Islet of Langerhans (tissue), 1 donor: ENCODE measurements around the gene ULK1.
"Not testable (repeated sequence)": the region's sequence is repeated elsewhere in the genome, so short reads cannot be mapped to it uniquely, and the experiment has no call there.

ENCODE experiments used
- FAIRE-seq: peaks from one replicate; lab custom pipeline; 2011; peaks lifted over from hg19 to GRCh38; lab: Jason Lieb, UNC

ULK1 gene

DNA sequence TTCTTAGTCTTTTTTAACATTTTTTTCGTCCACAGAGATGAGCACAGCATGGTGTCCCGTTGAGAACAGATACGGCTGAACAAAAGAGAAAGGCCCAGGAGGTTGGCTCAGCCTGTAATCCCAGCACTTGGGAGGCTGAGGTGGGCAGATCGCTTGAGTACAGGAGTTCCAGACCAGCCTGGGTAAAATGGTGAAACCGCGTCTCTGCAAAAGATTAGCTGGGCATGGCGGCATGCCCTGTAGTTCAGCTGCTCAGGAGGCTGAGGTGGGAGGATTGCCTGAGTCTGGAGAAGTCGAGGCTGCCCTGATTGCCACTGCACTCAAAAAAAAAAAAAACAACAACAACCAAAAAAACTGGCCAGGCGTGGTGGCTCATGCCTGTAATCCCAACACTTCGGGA lies 49.5 kb downstream of the ULK1 start:
- no peak for FAIRE-seq

DNA sequence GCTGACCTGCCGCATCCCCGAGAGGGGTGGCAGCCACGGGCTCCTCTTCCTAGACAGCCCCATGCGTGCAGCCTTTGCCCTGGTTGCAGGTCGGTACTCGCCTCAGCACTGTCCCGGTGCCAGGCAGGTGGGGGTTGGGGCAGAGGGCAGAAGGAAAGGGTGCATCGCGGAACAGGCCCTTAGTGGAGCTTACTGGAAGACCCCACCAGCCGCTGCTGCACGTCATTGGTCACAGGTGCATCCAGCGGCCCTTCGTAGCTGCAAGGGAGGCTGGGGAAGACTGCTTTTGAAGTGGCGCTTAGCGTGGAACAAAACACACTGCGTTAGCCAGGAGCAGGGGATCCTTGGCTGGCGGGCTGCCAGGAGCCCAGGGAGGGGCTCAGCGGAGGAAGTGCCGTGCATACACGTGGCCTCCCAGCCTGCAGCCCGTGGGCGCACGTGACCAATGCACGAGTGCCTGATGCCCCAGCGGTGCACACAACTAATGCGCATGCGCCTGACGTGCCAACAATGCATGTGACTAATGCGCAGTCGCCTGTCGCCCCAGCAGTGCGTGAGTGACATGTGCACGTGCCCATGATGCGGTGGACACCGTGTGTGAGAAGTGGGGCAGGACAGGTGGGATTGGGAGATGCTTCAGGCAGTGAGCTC lies 50.3 kb downstream of the ULK1 start:
- no peak for FAIRE-seq

DNA sequence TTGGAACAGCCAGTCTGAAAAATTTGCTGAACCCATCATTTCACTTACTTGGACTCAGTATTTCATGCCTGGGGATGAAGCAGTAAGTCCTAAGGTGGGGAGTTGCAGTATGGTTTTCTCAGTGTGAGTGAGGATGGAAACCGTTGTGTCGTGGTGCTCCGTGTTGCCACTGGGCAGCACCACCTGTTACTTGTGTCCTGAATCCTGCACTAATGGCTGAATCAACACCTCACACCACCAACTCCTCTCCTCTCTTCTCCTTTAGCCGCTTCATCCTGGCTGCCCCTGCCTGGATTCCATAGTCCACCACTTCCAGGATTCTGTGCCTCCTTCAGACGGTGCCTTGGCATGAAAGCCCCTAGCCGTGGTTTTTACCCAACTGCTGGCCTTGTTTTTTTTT lies 52.3 kb downstream of the ULK1 start:
- FAIRE-seq = no peak

DNA sequence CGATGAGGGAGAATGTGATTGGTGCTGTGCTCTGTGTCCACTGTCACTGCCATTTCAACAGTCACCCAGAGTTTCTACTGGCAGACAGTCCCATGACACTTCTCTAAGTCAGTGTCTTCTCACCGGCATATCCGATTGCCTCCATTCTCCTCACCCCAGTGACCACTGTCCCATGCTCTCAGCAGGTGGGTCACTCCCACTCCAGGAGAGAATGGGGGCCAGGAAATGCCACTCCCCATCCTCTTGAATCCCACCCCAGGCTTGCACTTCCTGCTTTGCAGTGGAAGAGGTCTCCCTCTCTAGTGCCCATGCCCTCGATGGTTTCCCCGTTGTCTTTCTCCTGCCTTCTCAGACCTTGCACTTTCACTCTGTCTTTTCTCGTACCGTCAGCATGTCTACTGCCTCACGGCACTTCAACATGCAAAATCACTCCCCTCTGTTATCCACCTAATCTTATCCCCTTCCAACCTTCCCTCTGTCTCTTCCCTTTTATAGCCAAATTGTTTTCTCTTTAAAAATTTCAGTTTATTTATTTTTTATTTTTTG lies 53.1 kb downstream of the ULK1 start:
- no peak for FAIRE-seq

DNA sequence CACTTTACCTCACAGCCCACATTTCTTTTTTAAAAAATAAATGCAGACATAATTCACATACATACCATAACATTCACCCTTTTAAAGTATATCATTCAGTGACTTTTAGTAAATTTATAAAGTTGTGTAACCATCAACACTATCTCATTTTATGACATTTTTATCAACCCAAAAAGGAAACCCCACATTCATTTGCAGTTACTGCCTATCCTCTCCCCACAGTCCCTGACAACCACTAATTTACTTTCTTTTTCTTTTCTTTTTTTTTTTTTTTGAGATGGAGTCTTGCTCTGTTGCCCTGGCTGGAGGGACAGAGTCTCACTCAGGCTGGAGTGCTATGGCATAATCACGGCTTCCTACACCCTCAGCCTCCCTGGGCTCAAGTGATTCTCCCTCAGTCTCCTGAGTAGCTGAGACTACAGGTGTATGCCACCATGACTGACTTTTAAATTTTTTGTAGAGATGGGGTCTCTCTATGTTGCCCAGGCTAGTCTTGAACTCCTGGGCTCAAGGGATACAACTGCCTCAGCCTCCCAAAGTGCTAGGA lies 53.8 kb downstream of the ULK1 start:
- FAIRE-seq = no peak

DNA sequence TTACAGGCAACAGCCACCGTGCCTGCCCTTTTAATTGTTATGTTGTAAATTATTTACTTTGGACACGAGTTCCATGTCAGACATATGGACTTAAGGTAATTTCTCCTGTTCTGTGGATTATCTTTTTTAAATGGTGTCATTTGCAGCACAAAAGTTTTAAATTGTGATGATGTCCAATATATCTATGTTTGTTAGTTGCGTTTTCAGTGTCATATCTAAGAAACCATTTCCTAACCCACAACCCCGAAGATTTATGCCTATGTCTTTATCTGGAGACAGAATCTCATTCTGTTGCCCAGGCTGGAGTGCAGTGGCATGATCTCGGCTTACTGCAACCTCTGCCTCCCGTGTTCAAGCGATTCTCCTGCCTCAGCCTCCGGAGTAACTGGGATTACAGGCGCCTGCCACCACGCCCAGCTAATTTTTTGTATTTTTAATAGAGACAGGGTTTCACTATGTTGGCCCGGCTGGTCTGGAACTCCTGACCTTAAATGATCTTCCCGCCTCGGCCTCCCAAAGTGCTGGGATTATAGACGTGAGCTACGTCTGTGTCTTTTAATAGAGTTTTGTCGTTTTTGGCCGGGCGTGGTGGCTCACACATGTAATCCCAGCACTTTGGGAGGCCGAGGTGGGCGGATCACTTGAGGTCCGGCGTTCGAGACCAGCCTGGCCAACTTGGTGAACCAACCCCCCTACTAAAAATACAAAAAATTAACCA lies 54.5 kb downstream of the ULK1 start:
- FAIRE-seq = not testable (repeated sequence)

DNA sequence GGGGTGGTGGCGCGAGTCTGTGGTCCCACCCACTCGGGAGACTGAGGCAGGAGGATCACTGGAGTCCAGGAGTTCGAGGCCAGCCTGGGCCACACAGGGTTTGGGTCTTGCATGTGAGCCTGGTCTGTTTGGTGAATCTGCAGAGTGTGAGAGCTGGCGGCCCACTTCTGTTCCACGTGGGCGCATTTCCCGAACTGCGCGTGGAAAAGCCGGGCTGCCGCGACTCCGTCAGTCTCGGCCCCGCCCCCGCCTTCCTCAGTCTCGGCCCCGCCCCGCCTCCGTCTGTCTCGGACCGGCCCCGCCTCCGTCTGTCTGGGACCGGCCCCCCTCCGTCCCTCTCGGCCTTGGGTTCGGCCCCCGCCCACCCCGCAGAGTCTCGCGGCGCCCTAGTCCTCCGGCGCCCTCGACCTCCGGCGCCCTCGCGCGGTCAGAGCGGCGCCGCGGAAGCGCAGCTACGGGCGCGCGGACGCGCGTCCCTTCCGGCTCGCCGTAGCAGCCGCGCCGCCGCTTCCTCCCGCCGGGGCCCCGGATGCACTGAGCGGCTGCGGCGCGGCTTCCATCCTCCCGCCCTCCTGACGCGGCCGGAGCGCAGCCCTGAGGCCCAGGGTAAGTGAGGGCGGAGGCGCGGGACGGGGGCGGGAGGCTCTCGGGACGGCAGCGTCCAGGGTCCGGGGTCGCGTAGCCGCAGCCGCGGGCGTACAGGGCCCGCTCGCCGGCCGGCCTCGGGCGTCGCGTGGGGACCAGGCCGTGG lies 55.2 kb downstream of the ULK1 start, which contains the start of gene EP400:
Gene EP400, plus strand, starts transcription at position 512 of the 751 bp plus-strand sequence. CDS start 10,678 bp downstream, outside the sequence.
- FAIRE-seq = no peak

DNA sequence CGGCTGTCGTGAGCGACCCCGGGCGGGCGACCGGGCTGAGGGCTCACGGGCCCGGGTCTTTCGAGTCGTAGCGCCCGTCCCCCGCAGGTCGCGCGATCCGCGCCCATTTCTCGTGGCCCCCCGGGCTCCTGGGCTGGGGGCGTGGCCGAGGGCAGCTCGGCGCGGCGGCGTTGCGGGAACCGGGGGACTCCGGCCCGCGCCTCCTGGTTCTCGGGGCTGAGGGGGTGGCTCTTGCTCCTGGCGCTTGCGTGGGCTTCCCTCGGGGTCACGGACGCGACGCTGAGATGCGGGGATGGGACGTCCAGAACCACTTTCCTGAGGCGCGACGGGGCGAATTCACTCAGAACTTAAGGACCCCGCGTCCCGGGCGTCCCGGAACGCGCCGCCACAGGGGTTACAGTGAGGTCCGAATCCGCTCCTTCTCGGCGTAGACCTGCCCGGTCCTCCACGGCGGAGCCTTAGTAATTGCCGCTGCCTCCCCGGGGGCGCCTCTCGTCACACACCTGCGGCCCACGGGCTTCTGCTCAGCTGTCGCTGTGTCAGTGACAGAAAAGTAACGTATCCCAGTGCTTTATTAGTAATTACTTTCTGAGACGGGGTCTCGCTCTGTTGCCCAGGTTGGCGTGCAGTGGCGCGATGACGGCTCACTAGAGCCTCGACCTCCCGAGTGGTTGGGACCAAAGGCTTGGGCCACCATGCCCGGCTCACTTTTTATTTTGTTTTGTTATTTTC lies 55.9 kb downstream of the ULK1 start:
- FAIRE-seq = no peak

DNA sequence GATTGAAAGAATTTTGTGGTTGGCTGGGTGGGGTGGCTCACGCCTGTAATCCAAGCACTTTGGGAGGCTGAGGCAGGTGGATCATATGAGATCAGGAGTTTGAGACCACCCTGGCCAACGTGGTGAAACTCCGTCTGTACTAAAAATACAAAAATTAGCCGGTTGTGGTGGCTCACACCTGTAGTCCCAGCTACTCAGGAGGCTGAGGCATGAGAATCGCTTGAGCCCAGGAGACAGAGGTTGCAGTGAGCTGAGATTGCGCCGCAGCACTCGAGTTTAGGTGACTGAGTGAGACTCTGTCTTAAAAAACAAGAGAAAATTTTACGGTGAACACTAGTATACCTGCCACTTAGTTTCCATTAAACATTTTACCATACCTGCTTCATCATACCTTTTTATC lies 59.4 kb downstream of the ULK1 start:
- FAIRE-seq = not testable (repeated sequence)

DNA sequence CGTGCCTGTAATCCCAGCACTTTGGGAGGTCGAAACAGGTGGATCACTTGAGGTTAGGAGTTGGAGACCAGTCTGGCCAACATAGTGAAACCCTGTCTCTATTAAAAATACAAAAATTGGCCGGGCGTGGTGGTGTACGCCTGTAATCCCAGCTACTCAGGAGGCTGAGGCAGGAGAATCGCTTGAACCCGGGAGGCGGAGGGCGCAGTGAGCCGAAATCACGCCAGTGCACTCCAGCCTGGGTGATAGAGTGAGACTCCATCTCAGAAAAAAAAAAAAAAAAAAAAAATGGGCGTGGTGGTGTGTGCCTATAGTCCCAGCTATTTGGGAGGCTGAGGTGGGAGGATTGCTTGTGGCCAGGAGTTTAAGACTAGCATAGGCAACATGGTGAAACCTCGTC lies 60.0 kb downstream of the ULK1 start:
- not testable (repeated sequence) for FAIRE-seq

DNA sequence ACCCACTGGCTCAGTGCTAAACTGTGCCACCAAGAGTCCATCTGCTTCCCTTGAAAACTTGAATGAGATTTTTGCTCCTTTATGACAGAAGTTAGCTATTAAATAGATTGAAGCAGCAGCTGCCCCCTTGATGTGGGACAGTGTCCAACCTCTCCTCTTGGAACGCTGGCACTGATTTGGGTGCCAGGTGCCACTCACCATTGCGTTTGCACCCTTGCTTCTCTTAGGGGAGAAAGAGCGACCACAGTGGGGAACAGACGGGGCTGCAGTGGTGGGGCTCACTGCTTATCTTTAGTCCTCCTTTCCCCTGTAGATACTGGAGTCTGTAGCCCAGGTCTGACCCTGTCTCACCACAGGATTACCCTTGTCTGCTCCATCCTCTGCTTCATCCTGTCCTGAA lies 64.7 kb downstream of the ULK1 start:
- FAIRE-seq = no peak

DNA sequence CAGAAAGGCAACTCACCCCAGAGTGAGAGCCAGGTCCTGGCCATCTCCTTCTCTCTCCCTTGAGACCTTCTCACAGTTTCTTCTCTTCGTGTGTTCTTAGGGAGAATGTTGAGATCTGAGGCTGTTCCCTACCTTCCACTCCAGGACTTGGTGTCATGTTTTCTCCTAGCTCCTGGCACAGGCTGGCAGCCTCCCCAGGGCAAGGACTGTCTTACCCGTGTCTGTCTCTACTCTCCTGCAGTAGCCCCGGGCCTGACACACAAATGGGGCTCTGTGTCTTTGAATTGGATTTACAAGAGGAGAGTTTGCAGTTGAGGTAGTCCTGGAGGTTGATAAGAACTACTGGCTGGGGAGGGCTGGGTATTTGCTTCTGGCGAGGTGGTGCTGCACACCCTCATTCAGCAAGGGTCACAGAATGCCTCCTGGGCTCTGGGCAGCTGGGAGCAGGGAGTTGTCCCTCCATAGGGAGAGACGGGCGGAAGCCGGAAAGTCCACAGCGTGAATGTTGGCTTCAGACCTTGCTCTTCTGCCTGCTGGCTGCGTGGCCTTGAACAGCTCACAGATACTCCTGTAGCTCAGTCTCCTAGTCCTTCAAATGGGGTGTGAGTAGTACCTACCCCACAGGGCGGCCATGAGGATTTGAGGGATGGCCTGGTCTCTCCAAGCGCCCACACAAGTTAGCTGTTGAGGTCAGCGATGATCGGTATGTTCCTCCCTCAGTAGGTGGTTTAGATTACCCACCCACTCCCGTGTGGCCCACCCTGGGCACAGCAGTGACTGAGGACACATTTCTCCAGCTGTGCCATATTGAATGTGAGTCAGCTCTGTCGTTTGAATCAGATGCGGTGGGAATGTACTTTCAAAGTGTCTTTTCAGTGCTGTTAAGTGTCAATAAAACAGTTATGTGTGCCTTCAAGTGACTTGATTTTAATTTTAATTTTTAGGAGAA lies 65.5 kb downstream of the ULK1 start:
- no peak for FAIRE-seq

DNA sequence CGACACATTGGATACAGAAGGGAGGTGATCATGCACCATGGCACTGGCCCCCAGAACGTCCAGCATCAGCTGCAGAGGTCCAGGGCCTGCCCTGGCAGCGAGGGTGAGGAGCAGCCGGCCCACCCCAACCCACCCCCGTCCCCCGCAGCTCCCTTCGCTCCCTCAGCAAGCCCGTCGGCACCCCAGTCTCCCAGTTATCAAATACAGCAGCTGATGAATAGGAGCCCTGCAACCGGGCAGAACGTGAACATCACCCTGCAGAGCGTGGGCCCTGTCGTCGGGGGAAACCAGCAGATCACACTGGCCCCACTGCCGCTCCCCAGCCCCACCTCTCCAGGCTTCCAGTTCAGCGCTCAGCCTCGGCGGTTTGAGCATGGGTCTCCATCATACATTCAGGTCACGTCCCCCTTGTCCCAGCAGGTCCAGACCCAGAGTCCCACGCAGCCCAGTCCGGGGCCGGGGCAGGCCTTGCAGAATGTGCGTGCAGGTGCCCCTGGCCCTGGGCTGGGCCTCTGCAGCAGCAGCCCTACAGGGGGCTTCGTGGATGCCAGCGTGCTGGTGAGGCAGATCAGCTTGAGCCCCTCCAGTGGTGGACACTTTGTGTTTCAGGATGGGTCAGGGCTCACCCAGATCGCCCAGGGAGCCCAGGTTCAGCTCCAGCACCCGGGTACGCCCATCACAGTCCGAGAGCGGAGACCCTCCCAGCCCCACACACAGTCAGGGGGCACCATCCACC lies 66.3 kb downstream of the ULK1 start:
- FAIRE-seq = not testable (repeated sequence)

DNA sequence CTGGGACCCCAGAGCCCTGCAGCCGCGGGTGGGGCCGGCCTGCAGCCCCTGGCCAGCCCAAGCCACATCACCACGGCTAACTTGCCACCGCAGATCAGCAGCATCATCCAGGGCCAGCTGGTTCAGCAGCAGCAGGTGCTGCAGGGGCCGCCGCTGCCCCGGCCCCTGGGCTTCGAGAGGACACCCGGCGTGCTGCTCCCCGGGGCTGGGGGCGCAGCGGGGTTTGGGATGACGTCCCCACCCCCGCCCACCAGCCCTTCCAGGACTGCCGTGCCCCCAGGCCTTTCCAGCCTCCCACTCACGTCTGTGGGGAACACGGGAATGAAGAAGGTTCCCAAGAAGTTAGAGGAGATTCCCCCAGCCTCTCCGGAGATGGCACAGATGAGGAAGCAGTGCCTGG lies 66.9 kb downstream of the ULK1 start:
- FAIRE-seq = not testable (repeated sequence)

DNA sequence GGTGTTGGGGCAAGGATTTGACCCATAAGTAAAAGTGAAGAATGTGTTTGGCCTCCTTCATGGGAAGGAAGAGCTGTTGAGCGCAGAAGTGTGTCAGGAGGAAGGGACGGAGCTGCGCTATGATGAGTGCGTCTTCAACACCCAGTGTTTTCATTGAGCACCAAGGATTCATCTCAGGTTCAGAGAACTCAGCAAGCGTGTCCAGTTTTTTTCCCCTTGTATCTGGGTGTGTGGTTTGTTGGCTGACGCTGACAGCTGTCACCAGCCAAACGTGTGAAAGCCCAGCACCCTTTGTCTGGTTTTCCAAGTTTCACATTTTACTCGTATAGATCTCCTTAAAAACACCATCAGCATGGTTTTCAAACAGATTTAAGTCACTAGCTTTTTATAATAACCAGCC lies 67.6 kb downstream of the ULK1 start:
- FAIRE-seq = no peak

DNA sequence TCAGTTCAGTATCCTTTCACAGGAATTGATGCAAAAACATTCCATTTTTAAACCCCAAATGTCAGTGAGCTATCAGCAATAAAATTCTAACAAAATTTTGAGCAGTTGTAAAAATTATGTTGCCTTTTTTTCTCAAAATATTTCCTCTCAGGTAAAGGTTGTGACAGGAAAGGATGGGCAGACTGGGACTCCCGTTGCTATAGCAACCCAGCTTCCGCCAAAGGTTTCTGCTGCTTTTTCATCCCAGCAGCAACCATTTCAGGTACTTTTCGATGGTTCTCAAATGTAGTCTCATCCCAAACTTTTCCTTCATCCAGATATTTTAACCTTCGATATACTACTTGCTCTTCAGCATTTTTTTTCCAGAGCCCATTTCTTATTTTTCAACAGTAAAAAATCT lies 69.0 kb downstream of the ULK1 start:
- FAIRE-seq = no peak

DNA sequence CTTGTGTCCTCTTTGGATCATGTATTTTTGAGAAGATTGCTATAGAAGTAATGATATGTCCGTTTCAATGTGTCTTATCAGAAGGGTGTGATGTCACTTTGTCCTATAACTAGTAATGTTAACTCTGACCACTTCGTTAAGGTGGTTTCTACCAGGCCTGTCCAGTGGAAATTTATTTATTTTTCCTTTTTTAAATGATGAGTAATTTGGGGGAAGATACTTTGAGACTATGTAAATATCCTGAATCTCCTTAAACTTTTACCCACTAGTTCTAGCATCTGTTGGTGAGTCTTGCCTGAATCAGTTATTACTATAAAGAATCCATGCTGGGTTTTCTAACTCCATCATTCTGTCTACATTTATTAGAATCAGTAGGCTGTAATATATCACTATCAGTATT lies 70.7 kb downstream of the ULK1 start:
- no peak for FAIRE-seq

DNA sequence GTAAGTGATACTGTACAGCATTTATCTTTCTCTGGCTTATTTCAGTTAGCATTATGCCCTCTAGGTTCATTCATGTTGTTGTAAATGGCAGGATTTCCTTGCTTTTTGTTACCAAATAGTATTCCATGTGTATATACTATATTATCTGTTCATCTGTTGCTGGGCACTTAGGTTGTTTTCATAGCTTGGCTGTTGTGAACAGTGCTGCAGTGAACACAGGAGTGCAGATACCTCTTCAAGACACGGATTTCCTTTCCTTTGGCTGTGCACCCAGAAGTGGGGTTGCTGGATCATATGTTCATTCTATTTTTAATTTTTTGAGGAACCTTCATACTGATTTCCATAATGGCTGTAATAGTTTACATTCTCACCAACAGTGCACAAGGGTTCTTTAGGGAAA lies 76.8 kb downstream of the ULK1 start:
- FAIRE-seq = no peak
